Nucleus accumbens (tissue), 56 donors: ENCODE measurements around the gene LIMS1.
"Not testable (repeated sequence)": the region's sequence is repeated elsewhere in the genome, so short reads cannot be mapped to it uniquely, and the experiment has no call there.

ENCODE experiments used
- DNase-seq, 56 donors: peaks; one replicate each; lab custom pipeline; 2025; lab: John Stamatoyannopoulos, UW

LIMS1 gene

DNA sequence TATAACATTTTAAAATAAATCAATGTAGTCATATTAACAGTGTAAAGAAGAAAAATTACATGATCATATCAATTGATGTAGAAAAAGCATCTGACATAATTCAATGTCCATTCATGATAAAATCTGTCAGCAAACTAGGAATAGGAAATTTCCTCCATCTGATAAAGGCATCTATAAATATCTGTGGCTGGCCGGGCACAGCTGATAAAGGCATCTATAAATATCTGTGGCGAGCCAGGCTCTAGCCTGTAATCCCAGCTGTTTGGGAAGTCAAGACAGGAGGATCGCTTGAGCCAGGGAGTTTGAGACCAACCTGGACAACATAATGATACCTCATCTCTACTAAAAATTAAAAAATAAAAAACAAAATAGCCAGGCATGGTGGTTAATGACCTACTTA, 166.9 kb downstream of the LIMS1 start:
- DNase-seq: no peak

DNA sequence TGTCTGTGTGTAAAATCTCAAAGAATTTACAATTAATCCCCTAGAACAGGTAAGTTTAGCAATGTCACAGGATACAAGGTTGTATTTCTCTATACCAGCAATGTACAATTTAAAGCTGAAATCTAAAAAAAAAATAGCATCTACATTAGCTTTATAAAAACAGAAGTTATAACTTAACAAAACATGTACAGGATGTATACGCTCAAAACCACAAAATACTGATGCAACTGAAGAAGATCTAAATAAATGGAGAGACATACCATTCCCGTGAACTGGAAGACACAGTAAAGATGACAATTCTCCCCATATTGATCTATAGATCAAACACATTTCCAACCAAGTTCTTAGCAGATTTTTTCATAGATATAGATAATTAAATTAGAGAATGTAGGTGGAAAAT, 167.5 kb downstream of the LIMS1 start:
- DNase-seq: no peak

DNA sequence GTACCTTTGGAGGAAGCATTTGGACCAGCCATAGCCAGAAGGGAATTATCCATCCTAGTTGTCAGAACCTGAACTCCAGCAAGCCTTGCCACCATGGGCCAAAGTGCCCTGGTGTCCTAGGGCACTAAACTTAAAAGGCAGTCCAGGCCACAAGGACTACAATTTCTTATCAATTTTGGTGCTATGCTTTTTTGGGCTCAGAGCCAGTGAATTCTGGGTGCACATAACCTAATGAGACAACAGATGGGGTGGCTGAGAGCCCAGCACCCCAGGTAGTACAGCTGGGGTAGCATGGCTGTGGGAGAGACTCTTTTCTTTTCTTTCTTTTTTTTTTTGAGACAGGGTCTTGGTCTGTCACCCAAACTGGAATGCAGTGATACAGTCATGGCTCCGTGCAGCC, 170.6 kb downstream of the LIMS1 start:
- no peak for DNase-seq

DNA sequence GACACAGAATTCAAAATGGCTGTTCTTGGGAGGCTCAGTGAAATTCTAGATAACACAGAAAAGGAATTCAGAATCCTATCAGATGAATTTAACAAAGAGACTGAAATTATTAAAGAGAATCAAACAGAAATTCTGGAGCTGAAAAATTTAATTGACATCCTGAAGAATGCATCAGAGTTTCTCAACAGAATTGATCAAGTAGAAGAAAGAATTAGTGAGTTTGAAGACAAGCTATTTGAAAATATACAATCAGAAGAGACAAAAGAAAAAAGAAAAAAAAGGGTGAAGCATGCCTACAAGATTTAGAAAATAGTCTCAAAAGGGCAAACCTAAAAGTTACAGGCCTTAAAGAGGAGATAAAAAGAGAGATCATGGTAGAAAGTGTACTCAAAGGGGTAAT, 173.0 kb downstream of the LIMS1 start:
- DNase-seq: no peak

DNA sequence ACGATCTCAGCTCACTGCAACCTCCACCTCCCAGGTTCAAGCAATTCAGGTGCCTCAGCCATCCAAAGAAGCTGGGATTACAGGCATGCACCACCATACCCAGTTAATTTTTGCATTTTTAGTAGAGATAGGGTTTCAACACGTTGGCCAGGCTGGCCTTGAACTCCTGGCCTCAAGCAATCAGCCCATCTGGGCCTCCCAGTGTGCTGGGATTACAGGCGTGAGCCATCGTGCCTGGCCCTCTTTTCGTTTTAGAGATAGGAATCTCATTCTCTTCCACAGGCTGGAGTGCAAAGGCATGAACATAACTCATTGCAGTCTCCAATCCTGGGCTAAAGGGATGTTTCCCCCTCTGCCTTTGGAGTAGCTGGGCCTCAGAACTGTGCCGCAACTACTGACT, 182.7 kb downstream of the LIMS1 start:
- not testable (repeated sequence) for DNase-seq

DNA sequence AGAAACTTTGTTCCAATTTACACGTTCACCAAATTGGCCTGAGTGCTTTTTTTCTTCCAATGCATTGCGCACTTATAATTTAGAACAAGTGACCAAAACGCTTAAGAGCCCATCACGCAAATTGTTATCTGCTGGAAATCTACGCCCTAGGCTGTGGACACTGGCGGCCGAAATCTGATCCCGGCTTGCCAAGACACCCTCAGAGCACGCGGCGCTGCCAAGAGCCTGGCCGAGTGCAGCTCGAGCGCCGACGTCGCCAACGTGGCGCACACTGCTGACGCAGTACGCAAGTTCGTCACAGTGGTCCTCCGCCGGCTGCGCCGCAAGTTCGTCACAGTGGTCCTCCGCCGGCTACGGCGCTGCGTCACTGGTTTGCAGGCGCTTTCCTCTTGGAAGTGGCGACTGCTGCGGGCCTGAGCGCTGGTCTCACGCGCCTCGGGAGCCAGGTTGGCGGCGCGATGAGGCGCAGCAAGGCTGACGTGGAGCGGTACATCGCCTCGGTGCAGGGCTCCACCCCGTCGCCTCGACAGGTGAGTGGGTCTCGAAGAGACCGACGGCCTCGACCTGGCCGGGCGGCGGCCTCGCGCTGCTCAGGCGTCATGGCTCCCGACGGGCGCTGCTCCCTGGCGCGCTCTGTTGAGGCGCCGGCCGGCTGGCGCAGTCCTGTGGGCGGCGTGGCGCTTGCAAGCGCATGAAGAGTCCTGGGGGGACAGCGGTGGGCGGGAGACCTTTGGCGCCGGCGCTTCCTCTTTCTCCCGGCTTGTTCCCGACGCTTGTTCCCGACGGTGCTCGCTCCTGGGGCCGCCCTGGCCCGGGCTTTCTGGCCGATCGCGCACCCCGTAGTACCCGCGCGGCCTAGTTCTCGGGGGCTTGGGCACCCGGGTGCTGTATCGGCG, 185.1 kb downstream of the LIMS1 start, which contains the start of gene RANBP2:
Gene RANBP2 (plus strand): TSS at position 334 of the 896 bp plus-strand sequence. CDS start 125 bp downstream, at position 459.
- peak; percentile 52 to 96 (median 87) for DNase-seq

DNA sequence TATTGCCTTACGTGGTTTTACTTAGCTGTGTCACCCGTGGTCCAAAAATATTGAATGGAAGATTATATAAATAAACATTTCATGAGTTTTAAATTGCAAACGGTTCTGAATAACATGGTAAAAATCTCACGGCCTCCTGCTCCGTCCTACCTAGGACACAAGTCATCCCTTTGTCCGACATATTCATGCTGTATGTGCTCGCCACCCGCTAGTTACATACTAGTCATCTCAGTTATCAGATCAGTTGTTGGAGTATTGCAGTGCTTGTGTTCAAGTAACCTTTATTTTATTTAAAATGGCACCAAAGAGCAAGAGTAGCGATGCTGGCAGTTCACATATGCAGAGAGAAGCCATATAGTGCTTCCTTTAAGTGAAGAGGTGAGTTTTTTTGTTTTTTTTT, 191.8 kb downstream of the LIMS1 start:
- DNase-seq: not testable (repeated sequence)

DNA sequence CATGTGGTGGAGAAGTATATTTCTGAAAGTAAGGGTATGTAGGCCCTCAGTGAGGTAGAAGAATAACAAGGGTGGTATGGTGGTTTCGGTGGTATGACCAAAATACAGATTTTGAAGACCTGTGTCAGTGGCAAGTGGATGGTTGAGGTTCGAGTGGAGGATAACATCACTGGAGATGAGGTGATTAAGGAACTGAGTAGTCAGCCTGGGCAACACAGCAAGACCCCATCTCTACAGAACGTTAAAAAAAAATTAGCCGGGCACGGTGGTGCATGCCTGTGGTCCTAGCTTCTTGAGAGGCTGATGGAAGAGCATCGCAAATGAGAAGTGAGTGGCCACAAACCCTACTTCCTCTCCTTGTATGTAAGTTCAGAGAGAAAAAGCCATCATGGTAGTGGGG, 200.4 kb downstream of the LIMS1 start:
- DNase-seq: not testable (repeated sequence)
